HL-60/S4 (cell line): ENCODE data around the gene TMEM129.
"Not testable (repeated sequence)": the region's sequence is repeated elsewhere in the genome, so short reads cannot be mapped to it uniquely, and the experiment has no call there.

Experiments used
- in situ Hi-C: fragments of 300-500 bp; cut with MboI; formaldehyde crosslinking; loops from 2 replicates; pipeline ENCODE4 v1.14.3; 2022; ENCODE audit warnings: low sequenced_read_pairs

TMEM129 gene

DNA sequence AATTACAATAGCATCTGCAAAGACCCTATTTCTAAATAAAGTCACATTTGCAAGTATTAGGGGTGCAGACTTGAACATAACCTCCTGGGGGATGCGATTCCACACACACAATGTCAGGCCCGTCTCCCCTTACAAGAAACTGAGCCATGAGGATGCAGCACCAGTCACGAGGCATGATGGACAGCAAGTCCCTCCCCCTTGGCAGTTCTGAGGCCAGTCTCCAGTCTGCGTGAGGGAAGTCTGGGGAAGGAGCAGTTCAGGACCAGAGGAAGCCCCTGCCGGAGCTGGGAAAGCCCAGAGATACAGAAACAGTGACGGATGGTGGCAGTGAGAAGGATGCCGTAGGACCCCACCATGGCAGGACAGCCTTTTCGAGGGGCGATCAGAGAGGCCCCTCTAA lies 46.4 kb downstream of the TMEM129 start:
- in situ Hi-C loops = no loop called here

DNA sequence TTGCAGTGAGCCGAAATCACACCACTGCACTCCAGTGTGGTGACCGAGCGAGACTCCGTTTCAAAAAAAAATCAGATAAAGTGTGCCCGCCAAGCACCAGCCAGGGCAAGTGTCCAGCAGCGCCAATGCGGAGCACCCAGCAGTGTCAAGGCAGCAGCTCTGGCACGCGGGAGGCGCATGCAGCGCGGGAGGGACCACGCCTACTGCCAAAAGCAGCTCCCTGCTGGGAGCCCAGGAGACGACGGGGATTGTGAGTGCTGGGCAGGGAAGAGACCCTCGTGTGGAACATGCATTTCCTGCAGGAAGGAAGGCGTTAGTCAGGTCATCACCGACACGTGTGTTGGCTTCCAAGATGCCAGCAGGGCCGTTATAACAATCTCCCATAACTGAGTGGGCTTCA lies 47.5 kb downstream of the TMEM129 start:
- in situ Hi-C loops = no loop called here

DNA sequence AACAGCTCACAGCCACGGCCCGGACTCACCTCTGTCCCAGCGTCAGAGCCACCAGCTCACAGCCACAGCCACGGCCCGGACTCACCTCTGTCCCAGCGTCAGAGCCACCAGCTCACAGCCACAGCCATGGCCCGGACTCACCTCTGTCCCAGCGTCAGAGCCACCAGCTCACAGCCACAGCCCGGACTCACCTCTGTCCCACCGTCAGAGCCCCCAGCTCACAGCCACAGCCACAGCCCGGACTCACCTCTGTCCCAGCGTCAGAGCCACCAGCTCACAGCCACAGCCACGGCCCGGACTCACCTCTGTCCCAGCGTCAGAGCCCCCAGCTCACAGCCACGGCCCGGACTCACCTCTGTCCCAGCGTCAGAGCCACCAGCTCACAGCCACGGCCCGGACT lies 50.1 kb downstream of the TMEM129 start:
- in situ Hi-C loops = not testable (repeated sequence)

DNA sequence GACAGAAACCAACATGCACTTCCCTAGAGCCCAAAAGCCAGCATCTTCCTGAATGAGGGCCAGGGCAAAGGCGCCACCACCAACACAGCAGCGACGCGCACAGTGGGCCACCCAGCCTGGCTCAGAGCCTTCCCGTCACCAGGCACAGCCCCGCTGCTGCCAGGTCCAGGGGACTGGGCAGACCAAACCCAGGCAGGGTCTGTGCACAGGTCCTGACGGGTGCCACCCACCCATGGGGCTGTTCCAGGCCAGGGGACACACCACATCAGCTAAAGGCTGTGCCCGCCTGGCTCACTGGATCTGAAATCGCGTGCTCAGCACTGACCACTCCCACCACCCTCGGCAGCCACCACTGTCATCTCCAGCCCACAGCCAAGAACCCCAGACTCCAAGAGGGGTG lies 50.8 kb downstream of the TMEM129 start:
- in situ Hi-C loops = no loop called here

DNA sequence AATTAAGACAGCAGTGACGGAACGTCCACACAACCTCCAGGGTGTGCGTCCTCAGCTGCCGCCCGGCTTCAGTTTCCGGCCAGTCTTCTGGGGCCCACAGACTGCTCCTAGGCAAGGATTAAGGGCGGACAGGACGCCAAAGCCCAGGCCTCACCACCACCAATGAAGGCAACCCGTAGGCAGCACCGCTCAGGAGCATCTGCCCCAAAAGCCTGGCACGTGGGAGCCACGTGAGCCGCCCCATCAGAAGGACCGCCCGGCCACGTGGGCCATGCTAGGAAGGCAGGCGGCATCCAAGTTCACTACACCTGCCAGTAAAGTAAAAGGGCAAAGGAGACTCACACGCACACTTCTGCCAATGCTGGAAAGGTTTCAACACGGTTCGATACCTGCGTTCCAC lies 51.3 kb downstream of the TMEM129 start:
- in situ Hi-C loops = no loop called here

DNA sequence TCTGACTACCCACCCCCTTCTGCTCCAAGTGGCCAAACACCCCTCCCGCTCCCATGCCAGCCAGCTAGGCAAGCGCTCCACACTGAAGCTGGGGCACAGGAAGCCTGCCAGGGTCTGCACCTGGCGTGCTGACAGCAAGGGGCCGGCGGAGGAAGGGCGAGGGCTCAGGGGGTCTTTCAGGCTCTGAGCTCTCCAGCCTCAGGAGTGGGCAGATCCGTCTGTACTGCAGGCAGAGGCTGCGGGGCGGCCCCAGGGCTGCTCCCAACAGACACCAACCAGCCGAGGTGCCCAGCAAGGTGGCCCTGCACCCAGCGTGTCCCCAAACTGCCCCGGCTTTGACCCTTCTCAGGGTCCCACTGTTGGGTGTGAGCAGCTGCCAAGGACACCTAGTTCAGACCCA lies 51.9 kb downstream of the TMEM129 start:
- in situ Hi-C loops = no loop called here

DNA sequence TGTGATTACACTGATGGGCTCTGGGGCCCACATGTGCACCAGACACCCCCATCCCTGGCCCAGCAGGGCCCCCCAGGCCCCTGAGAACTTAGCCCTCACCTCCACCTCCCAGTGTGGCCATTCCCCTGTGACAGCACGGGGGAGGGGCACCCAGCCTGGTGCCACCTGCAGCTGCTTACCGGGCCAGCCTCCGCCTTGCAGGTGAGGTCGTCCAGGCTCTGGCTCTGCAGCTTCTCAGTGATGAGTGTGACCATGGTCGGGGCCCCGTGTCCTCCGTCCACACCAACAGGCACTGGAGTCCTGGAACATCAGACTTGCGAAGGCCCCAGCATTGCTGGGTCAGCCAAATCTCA lies 52.7 kb downstream of the TMEM129 start:
- in situ Hi-C loops = no loop called here

DNA sequence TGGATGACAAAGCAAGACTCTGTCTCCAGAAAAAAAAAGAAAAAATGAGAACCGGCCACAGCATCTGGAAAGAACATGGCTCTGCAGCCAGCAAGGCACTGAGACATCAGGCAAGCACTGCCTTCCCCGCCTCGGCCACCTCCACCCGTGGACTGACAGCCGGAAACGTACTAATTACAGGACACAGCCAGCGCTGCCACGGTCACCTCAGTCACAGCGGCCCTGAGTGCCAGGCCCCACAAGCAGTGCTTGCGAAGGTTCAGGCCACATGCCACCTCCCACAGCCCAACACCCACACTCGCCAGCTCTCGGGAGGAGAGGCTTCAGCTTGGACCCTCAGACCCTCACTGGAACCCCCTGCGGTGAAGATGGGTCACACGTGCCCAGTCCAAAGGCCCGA lies 53.9 kb downstream of the TMEM129 start:
- in situ Hi-C loops = no loop called here

DNA sequence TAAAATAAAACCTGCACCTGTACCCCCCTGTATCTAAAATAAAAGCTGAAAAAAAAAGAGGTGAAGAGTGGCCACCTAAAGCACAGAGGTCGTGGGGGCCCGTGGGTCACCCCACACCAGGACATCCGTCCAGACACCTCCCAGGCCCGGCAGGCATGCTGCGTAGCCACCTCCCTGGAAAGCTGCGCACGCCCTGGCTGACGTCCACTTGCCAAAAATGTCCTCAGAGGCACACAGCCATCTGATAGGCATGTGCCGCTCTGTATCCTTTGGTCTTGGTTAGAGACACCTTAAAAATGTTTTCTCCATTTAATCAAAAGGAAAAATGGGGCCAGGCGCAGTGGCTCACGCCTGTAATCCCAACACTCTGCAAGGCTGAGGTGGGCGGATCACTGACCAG lies 54.7 kb downstream of the TMEM129 start:
- in situ Hi-C loops = no loop called here
